ENCODE results near the gene FBXO11.

Gene FBXO11

DNA sequence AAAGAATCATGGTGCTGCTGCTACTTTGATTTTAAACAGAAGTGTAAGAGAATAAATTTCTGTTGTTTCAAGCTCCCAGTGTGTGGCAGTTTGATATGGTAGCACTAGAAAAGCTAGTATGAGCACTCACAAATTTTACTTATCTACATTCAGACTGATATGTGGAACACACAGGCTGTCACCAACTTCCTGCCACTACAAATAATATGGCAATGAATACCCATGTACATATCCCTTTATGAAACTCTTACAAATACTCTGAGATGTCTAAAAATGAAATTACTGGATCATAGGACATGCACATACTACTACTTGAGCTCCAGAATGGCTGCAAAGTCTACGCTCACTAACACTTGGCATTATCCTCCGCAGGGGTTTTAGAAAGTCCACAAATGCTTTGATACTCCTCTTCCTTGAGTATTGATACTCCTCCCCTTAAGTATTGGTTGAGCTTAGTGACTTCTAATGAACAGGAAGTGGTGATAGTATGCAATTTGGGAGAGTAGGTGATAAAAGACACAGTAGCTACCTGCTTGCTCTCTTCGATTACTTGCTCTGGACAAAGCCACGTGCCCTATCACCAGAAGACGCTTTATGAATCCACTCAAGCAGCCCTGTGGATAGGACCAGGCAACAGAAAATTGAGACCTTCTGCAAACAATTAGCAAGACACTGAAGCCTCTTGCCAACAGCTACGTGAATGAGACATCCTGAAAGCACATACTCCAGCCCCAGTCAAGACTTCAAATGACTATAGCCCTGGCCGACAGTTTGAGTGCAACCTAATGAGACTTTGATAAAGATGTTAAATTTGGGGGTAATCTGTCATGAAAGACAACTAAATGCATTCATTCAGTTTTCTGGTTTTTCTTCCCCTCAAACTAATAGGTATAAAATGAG is 35.4 kb downstream of the FBXO11 start:
- TF ChIP-seq, protein P1, sequence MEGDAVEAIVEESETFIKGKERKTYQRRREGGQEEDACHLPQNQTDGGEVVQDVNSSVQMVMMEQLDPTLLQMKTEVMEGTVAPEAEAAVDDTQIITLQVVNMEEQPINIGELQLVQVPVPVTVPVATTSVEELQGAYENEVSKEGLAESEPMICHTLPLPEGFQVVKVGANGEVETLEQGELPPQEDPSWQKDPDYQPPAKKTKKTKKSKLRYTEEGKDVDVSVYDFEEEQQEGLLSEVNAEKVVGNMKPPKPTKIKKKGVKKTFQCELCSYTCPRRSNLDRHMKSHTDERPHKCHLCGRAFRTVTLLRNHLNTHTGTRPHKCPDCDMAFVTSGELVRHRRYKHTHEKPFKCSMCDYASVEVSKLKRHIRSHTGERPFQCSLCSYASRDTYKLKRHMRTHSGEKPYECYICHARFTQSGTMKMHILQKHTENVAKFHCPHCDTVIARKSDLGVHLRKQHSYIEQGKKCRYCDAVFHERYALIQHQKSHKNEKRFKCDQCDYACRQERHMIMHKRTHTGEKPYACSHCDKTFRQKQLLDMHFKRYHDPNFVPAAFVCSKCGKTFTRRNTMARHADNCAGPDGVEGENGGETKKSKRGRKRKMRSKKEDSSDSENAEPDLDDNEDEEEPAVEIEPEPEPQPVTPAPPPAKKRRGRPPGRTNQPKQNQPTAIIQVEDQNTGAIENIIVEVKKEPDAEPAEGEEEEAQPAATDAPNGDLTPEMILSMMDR (IDR thresholded peaks at IDR 0.05; ENCODE audit: insufficient read depth, low read length, missing control alignments), result no peak
- ChIA-PET CTCF (interaction anchor here (0.9 to 6.0 kb wide), 5 partner anchors 10 to 600 kb away, joined by 3 to 36 read pairs (median 4); no protein-coding TSS in a partner anchor), POLR2A (no interaction called here)
- no peak for DNase-seq (ENCODE audit: low read depth, low spot score)
- no peak overlapping the region for H3K4me3 ChIP-seq (ENCODE audit: low read depth, low read length)

DNA sequence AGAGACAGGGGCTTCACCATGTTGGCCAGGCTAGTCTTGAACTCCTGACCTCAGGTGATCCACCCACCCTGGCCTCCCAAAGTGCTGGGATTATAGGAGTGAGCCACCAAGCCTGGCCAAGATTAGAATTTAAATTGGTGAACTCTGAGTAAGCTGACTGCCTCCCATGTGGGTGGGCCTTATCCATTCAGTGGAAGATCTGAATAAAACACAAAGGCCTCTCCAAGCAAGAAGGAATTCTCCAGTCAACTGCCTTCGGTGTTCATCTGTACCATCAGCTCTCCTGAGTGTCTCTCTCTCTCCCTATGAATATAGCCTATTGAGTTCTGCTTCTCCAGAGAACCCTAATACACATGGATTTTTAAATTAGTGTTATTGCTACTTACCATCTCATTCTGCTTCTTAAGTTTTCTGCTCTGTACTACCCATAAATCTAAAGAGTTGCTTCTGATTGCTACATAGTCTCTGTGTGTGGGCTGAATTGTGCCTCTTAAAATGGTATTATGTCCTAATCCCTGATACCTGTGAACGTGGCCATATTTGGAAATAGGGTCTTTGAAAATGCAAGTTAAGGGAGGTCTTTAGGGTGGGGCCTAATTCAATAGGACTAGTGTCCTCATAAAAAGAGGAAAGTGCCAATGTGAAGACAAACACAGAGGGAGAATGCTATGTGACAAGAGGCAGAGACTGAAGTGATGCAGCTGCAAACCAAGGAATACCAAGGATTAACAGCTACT is 36.3 kb downstream of the FBXO11 start:
- ChIA-PET CTCF (interaction anchor here (2.5 to 6.0 kb wide), 2 partner anchors 12 to 601 kb away, joined by 7 to 36 read pairs; no protein-coding TSS in a partner anchor), POLR2A (no interaction called here)
- DNase-seq (ENCODE audit: low read depth, low spot score), result no peak
- H3K4me3 ChIP-seq (ENCODE audit: low read depth, low read length), result no peak overlapping the region
- TF ChIP-seq, protein P1 (IDR thresholded peaks at IDR 0.05; ENCODE audit: insufficient read depth, low read length, missing control alignments), result no peak

DNA sequence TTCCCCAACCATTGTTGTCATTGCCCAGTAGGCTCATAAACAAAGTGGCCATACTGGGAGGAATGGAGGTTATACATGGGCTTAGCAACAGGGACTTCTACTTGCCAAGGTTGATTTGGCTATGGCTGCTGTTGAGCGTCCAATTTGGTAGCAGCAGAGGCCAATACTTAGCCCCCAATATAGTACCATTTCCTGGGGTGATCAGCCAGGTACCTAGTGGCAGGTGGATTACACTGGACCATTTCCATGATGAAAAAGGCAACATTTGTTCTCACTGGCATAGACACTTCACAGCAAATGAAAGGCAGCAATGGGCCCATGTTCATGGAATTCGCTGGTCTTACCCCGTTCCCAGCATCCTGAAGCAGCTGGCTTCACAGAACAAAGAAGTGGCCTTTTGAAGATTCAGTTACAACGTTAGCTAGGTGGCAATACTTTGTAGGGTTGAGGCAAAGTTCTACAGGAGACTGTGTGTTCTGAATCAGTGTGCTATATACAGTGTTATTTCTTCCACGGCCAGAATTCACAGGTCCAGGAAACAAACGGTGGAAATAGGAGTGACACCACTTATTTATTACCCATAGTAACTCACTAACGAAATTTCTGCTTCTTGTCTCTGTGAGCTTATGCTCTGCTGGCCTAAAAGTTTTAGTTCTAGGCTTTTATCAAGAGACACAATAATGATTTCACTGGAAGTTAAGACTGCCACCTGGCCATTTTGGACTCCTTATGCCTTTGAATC is 37.5 kb downstream of the FBXO11 start:
- TF ChIP-seq, protein P1 (IDR thresholded peaks at IDR 0.05; ENCODE audit: insufficient read depth, low read length, missing control alignments), result no peak
- no peak overlapping the region for H3K4me3 ChIP-seq (ENCODE audit: low read depth, low read length)
- CTCF ChIA-PET, result interaction anchor here (0.6 to 6.0 kb wide), 3 partner anchors 10 to 238 kb away, joined by 3 to 36 read pairs (median 7); no protein-coding TSS in a partner anchor
- DNase-seq (ENCODE audit: low read depth, low spot score), result no peak
- POLR2A ChIA-PET, result interaction anchor here (0.6 kb wide), 1 partner anchor 394 kb away, joined by 4 read pairs; no protein-coding TSS in a partner anchor

DNA sequence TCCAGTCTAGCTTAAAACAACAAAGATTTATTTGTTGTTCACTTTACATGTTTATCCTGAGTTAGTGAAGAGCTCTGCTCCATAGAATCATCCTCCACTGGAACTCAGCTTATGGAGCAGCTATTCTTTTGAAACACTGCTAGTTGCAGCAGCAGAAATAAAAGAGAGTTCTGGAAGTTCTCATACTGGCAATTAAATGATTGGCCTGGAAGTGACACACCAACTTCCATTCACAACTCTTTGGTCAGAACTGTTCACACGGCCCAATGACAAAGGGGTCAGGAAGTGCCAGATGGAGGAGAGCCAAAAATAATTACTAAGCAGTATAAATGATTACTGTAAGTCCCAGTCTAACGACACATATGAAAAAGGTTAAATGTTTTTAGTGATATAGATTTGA is 39.1 kb downstream of the FBXO11 start:
- POLR2A ChIA-PET, result no interaction called here
- CTCF ChIA-PET, result interaction anchor here (0.9 to 2.4 kb wide), 4 partner anchors 8 to 604 kb away, joined by 3 to 20 read pairs (median 5); no protein-coding TSS in a partner anchor
- TF ChIP-seq, protein P1 (IDR thresholded peaks at IDR 0.05; ENCODE audit: insufficient read depth, low read length, missing control alignments), result no peak
- no peak overlapping the region for H3K4me3 ChIP-seq (ENCODE audit: low read depth, low read length)
- no peak for DNase-seq (ENCODE audit: low read depth, low spot score)

DNA sequence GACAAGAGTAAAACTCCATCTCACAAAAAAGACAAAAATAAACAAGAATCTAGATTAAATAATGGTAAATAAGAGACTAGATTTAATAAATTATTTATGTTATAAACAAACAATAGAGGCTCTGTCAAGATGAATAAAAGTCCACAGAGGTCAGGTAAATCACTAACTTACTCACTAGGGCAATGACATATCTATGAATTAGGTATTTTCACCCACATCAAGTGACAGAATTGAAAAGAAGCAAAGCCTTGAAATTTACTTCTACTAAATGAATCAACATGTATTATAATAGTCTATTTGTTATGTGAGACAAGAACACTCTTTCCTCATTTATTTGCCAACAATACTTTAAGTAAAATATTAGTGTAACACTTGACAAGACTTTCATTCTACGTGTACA is 41.7 kb downstream of the FBXO11 start:
- DNase-seq (ENCODE audit: low read depth, low spot score), result no peak
- POLR2A ChIA-PET, result no interaction called here

More for the DNA sequence above, 41.7 kb downstream of the FBXO11 start:
- CTCF ChIA-PET, result no interaction called here
- H3K4me3 ChIP-seq (ENCODE audit: low read depth, low read length), result no peak overlapping the region
- TF ChIP-seq, protein P1 (IDR thresholded peaks at IDR 0.05; ENCODE audit: insufficient read depth, low read length, missing control alignments), result no peak

Measured in AG04449 (cell line).